Stimulated activated CD8-positive, alpha-beta memory T cell treated with anti-CD3 and anti-CD28 coated beads, Interleukin-2, amount 100 ng/mL, for 1 hour (primary cell): ENCODE measurements around the gene FFAR1.

Experiments used
- DNase-seq, 2 donors: peaks; one replicate each; pipeline ENCODE4 v3.0.0-alpha.2; 2020; ENCODE audit warnings: low read depth in 2 of 2

The FFAR1 gene

DNA sequence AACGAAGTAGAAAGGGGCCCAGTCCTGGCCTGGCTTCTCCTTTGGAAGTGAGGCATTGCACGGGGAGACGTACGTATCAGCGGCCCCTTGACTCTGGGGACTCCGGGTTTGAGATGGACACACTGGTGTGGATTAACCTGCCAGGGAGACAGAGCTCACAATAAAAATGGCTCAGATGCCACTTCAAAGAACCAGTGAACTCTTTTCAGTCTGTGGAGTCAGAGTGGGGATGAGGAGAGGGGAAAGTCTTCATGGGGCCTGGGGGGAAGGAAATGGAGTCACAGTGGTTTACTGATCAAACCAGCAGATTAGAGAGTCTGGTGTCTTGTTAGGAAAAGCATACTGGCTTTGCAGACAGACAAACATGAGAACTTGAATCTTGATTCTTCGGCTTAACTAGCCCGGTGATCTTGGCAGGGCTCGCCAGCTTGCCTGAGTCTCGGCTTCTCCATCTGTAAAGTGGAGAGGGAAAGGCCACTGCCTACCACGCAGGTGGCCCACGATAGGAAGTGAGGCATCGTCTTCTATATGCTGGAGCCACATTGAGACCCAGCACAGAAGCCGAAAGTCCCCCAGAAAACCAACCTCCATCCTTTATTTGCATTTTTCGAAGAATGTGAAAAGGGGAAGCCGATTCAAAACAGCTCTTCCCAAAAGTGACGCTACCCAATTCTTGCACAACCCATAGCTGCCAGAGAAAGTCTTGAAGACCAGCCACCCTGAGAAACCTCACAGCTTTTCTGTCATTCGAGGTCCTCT lies at the start of gene FFAR1:
FFAR1 (plus strand) TSS at position 732 of the 759 bp plus-strand sequence. CDS start 3,650 bp downstream, outside the sequence.
- no peak for DNase-seq

- DNase-seq, result no peak
These were observed 49.8 kb upstream of the FFAR1 start for GRCh38 chr19:35297922-35298321.

- DNase-seq, result no peak
These were observed 49.1 kb upstream of the FFAR1 start for GRCh38 chr19:35298561-35298972.

GRCh38 chr19:35299523-35300338 lies 48.0 kb upstream of the FFAR1 start:
- no peak for DNase-seq

DNA sequence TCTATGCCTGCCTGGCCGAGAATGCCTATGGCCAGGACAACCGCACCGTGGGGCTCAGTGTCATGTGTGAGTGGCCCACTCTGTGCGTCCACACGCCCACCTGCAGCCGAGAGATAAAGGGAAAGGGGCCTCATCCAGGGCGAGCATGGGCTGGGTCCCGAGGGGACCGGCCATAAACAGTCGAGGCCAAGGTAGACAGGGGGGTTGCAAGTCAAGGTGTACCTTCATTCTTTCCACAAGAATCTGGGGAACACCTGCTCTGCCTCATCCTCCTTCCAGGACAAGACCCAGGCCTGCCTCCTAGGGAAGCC lies 47.4 kb upstream of the FFAR1 start:
- DNase-seq, result no peak

GRCh38 chr19:35301961-35302360 lies 45.7 kb upstream of the FFAR1 start:
- DNase-seq, result no peak

- no peak for DNase-seq
These were observed 45.3 kb upstream of the FFAR1 start for GRCh38 chr19:35302446-35302845.

- no peak for DNase-seq
These were observed 44.3 kb upstream of the FFAR1 start for GRCh38 chr19:35303357-35303915.

DNA sequence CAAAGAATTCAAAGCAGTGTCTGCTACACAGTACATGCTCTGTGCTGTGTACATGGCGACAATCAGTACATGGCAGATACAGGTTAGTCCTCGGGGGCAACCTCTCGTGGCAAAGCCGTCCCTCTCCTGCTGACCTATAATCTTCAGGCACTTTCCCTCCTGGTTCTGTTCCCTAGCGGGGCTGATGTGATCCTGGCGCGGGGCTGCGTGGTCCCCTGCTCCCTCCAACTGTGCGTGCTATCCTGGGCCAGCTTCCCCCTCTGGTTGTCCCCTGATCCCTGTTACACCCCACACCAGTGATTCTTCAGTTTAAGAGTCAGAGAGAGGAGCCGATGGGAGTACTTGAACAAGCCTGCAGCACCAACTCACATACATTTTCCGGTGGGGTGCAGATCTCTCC lies 43.7 kb upstream of the FFAR1 start:
- no peak for DNase-seq

DNA sequence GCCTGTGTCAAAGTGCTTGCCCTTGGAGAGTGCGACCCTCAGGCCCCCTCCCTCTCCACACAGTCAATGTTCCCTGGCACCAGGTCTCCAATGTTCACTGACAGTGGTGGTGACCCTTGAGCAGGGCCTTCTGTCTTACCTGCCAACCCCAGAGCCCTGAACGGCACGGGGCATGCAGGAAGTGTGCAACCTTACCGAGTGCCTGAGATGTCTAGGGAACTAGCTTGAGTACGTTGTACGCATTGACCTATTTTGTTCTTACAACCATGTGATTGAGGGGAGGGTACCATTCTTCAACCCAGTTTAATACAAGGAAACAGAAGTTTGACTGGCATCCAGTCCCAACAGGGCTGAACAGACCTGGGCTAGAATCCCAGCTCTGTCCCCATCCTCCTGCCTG lies 42.5 kb upstream of the FFAR1 start:
- DNase-seq, result no peak

GRCh38 chr19:35306473-35307246 lies 41.0 kb upstream of the FFAR1 start:
- DNase-seq, result no peak

DNA sequence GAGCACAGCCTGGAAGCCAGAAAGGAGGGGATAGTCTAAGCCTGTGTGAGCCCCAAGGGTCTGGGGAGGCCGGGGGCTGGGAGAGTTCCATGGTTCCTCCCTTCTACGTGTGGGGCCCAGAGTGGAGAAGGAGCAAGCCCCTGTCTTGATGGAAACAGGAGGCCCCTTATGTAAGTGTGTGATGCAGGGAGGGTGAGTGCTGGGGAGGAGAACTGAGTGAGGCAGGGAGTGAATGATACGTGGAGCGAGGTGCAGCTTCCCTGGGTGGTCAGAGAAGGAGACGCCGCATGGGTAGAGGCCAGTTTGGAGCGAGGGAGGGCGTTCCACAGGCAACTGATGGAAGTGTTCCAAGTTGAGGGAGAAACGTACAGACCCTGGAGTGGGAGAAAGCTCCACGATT lies 39.8 kb upstream of the FFAR1 start:
- DNase-seq, result no peak

- DNase-seq, result no peak
These were observed 38.8 kb upstream of the FFAR1 start for GRCh38 chr19:35308910-35309309.

- DNase-seq, result no peak
These were observed 38.0 kb upstream of the FFAR1 start for GRCh38 chr19:35309481-35310279.

GRCh38 chr19:35310331-35310730 lies 37.4 kb upstream of the FFAR1 start:
- DNase-seq, result no peak

- DNase-seq, result no peak
These were observed 36.8 kb upstream of the FFAR1 start for GRCh38 chr19:35310811-35311465.

- DNase-seq, result no peak
These were observed 35.6 kb upstream of the FFAR1 start for GRCh38 chr19:35311901-35312665.

GRCh38 chr19:35313587-35313986 lies 34.1 kb upstream of the FFAR1 start:
- no peak for DNase-seq

GRCh38 chr19:35314031-35314430 lies 33.7 kb upstream of the FFAR1 start:
- DNase-seq, result no peak

GRCh38 chr19:35314858-35315470 lies 32.7 kb upstream of the FFAR1 start:
- DNase-seq, result no peak
